ENCODE data around the gene LRFN2.

DNA sequence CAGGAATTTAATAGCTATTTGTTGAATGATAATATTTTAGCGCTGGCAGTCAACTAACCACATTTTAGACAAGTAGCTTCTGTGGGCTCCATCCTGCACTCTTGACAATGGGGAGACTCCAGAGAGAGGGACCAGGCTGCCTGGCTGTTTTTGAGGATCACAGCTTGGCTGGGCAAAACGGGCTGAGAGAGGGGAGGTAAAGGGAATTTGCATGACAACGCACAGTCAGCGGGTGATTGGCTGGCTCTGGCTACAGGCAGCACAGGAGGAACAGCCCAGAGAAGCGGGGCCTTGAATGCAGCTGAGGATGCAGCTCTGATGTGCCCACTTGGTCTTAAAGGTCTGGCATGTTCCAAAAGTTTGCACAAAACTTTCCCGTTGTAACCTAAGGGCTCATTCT, 41.2 kb downstream of the LRFN2 start:
- TF ChIP-seq, protein P1, sequence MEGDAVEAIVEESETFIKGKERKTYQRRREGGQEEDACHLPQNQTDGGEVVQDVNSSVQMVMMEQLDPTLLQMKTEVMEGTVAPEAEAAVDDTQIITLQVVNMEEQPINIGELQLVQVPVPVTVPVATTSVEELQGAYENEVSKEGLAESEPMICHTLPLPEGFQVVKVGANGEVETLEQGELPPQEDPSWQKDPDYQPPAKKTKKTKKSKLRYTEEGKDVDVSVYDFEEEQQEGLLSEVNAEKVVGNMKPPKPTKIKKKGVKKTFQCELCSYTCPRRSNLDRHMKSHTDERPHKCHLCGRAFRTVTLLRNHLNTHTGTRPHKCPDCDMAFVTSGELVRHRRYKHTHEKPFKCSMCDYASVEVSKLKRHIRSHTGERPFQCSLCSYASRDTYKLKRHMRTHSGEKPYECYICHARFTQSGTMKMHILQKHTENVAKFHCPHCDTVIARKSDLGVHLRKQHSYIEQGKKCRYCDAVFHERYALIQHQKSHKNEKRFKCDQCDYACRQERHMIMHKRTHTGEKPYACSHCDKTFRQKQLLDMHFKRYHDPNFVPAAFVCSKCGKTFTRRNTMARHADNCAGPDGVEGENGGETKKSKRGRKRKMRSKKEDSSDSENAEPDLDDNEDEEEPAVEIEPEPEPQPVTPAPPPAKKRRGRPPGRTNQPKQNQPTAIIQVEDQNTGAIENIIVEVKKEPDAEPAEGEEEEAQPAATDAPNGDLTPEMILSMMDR (IDR thresholded peaks at IDR 0.05; ENCODE audit: poor library complexity): no peak
- no peak for TF ChIP-seq EZH2 (IDR thresholded peaks at IDR 0.05; ENCODE audit: borderline replicate concordance)

Data from hepatocyte (in vitro differentiated cells).